Nucleus accumbens (tissue), 56 donors: Measurements from ENCODE around the gene PAQR8.

Experiments used
- DNase-seq, 56 donors: peaks; one replicate each; lab custom pipeline; 2025; lab: John Stamatoyannopoulos, UW

Gene PAQR8

GRCh38 chr6:52346503-52346902 is 15.4 kb upstream of the PAQR8 start:
- no peak for DNase-seq

GRCh38 chr6:52347818-52348217 is 14.1 kb upstream of the PAQR8 start:
- DNase-seq: no peak

- no peak for DNase-seq
These were observed 10.1 kb upstream of the PAQR8 start for GRCh38 chr6:52351879-52352238.

GRCh38 chr6:52352239-52353018 is 9.5 kb upstream of the PAQR8 start:
- DNase-seq: peak in 2 of 56 donors; percentile 7 to 12

DNA sequence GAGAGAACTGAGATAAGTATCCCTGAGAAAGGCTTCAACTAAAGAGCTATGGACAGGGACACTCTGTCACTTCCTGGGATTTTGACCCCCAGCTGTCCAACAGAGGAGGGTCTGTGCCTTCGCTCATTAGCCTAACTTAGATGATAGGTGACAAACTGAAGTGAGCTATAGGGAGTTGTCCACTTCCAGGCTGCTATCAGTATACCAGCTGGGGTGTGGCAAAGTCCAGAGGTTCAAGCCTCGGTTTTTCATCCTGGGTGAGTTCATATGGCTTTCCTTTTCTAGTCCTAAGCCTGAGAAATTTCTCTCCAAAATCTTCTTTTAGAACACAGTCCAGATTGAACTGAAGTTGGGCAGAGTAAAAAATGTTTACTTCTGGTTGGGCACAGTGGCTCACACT is 5.9 kb upstream of the PAQR8 start:
- DNase-seq: no peak

- no peak for DNase-seq
These were observed 2.5 kb upstream of the PAQR8 start for GRCh38 chr6:52359403-52359802.

DNA sequence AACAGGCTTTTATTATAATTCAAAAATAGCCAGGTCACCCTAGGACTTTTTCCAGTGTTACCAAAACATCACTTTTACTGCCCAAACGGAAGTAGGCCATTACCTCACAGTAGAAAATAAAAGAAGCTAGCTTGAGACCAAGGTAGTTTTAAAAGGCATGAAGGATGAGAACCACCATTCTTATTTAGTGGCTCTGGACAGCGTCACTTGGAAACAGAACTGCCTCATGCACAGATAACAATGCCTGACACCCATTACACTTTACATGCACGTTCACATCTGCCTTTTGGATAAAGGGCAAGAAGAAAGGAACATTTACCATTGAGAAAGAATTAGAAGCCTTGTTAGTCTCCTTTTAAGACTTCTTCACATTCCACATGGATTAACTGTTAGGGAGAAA is 1.9 kb upstream of the PAQR8 start:
- no peak for DNase-seq

GRCh38 chr6:52360601-52361413 is 1.1 kb upstream of the PAQR8 start:
- DNase-seq: no peak

DNA sequence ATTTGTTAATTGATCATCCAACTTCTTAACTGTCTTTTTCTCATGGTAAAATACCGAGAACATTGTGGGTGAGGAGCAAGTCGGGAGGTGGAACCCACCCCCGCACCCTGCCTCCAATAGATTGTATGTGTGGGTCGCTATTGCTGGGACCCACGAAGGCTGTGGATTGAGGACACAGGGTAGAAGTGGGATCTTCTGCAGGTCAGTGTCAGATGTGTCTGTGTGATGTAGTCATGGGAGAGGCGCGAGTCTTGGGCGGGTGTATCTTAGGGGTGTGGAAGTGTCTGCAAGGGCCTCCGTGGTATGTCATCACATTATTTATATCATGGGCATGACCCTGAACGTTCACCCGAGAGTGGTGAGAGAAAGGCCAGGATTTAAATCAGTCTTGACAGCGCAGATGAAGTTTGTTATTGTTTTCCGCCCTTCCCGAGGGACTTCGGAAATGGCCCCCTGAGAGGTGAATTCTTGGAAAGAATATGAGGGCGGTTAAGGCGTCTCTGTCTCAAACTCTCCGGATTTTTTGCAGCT is 472 bp upstream of the PAQR8 start:
- peak in 14 of 56 donors; percentile 3 to 73 (median 48) for DNase-seq

DNA sequence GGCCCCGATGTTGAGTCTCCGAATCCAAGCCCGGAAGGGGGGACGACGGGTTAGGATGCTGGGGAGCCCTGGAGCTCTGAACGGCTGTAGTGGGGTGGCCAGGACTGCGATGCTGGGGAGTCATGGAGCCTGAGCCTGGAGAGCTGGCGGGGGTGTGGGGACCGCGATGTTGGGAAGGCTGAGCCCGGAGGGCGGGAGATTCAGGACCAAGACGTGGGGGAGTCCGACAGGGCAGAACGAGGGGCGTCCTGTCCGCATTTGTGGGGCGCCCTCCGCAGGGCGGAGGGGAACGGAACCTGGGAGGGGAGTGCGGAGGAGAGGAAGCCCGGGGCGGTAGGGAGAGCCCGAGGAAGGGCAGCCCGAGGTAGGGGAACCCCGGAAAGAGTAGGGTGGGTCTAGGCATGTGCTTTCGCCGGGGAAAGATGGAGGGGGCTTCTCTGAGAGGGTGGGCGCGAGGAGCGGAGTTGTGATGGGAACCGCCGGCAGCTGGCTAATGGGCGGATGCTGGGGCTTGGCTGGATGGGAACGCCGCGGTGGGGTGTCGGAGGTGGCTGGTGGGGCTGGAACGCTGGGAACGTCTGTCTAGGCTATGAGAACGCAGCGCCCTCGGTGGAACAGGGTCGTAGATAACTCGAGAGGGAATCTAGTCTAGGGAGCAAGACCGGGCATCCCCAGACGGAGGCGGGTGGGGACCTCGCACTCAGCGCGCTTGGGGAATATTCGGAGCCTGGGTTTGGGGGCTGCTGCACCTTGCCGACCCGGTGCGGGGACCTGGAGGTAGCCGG is 684 bp downstream of the PAQR8 start:
- peak in 44 of 56 donors; percentile 19 to 75 (median 60) for DNase-seq

DNA sequence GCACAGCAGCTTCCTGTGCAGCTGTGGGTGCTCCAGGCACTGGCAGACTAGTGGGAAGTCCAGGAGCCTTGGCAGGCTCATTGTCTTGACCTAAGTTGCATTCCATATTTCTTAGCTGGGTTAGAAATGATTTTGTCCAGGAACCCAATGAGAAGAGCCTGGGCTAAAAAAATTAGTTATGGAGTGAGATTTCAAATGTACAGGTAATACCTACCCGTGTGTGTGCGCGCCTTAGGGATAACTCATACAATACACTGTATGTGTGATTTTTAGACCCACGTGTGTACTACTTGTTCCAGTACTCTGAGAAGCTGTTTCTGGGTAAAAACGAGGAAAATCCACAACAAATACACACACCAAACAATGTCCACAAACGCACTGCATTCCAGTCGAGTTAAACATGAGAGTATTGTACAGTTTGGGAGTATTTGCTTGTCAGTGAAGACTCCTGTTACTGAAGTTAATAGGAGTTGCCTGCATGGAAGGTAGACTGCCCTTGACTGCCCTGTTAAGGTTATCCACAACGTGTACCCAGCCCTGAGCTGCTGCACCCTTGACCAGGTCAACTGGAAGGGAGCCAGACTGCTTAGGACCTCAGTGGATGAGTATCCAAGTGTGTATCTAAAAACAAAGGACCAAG is 1.4 kb downstream of the PAQR8 start:
- peak in 15 of 56 donors; percentile 6 to 42 (median 16) for DNase-seq

DNA sequence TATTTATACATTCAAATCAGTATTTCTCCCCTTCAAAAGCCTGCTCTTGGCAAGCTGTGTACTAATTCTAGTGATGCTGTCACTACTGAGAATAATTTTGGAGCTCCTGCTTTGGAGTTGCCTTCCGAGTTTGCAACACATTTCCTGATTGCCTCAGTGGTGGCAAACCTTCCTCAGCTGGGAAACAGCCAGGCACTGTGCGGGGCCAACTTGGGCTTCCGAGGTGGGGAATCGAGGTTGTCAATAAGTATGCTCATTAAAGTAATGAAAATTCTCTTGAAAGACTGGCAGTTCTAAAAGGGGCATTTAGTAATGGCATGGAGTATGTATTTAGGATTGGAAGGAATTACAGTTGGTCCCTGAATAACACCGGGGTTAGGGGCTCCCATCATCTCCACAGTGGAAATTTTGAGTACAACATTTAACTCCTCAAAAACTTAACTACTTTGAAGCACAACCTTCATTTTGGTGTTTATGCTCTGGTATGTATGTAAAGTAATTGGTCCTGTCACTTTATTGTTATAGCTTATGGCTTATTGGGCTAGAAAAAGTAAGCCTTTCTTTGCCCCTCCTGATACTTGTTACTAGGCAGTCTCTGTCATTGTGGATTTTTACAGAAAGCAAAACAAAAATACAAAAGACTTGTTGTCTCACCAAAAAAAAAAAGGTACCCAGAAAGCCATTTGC is 2.7 kb downstream of the PAQR8 start:
- DNase-seq: peak in 37 of 56 donors; percentile 3 to 65 (median 27)

DNA sequence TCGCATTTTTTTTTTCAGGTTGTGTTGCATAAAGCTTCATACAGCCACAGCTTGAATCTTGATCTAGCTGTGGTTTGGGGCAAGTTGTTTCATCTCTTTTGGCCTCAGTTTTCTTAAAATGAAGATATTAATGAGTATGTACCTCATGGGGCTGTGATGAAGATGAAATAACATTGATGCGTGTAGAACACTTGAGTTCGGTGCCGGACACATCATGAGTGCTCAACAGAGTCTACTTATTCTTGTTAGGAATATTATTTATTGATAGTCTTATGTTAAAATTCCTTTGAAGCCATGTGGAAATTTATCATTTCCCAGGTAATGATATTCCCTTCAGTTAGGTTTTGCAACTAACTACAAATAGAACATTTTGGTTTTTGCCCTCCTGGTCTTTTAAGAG is 3.4 kb downstream of the PAQR8 start:
- no peak for DNase-seq

DNA sequence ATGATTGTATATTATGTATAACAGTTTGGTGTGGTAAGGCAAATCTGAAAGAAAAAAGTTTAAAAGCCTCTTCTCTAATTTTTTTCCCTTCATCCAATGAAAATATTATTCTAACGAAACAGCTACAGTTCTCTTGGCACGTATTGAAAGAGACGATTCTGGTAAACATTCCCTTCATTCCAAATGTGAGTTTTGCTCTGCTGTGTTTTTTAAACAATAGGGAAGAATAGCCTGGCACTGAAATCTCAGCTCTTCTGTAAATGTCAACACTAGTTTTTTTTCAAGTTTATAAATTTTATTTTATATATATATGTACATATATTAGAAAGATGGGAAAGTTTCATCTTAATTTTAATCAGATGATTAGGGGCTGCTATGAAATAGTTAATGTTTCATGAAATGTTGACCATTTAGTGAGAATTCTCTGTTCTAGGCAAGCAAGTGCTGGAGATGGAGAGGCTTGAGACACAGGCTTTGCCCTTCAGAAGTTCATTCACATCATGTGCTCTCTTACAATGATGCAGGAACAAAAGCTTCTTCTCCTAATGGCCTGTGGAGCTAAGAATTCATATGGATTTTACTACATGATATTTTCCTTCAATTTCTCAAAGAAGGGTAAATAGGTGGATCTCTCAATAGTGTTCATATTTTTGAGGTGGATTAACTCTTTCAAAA is 4.1 kb downstream of the PAQR8 start:
- no peak for DNase-seq

DNA sequence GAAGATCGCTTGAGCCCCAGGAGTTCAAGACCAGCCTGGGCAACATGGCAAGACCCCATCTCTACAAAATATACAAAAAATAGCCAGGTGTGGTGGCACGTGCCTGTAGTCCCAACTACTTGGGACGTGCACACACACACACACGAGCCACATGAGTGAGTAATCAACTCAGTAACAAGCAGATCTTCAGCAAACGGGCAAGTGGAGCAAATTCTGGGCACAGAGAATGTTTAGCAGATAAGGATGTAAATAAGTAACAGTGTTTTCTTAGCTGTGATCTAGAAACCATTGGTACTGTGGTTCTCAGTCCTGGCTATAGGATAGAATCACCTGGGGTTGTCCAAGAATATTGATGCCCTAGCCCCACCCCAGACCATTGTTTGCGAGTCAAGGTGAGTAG is 6.1 kb downstream of the PAQR8 start:
- no peak for DNase-seq

- no peak for DNase-seq
These were observed 7.3 kb downstream of the PAQR8 start for GRCh38 chr6:52369234-52369633.

- no peak for DNase-seq
These were observed 9.8 kb downstream of the PAQR8 start for GRCh38 chr6:52371656-52372191.

DNA sequence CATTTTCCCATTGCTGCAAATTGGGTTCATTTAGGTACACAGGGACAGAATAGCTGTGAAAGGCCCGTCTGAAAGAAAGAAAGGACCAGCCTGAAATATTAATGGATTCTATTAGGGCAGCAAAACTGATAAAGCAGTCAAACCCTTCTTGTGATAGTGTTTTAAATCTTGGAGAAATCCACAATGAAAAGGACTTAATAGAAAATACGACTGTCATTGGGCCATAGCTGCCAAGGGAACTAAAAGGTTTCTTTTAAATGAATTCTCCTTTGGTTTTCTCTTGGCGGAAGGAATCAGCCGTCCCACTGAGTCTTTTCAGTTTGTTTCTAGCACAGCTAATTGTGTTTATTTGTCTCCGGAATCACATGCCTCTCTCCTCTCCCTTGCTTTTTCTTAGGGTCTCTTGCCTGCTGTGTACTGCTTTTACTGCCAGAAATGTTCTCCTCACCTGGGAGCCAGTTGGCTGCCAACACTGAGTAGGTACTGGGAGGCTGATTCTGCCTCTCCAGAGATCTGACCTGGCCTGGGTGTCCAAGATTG is 11.3 kb downstream of the PAQR8 start:
- peak in 9 of 56 donors; percentile 9 to 50 (median 20) for DNase-seq

- no peak for DNase-seq
These were observed 12.3 kb downstream of the PAQR8 start for GRCh38 chr6:52374247-52374646.
